GM19467 (cell line): ENCODE data around the gene CXorf51B.
"Not testable (repeated sequence)": the region's sequence is repeated elsewhere in the genome, so short reads cannot be mapped to it uniquely, and the experiment has no call there.

Experiments used
- ATAC-seq: cut with Tn5 transposase; IDR thresholded peaks from one replicate; pipeline ENCODE4 v1.9.1; 2021; ENCODE audit warnings: mild to moderate bottlenecking, moderate library complexity; ENCODE audit not compliant: unreplicated experiment

CXorf51B gene

GRCh38 chrX:146809471-146809870 is at the start of gene CXorf51B:
Gene CXorf51B (plus strand): TSS chrX:146809771. CDS start chrX:146809792, 21 bp downstream.
- not testable (repeated sequence) for ATAC-seq

GRCh38 chrX:146814644-146815043 is 5.1 kb downstream of the CXorf51B start, which contains the start of gene CXorf51A:
Gene CXorf51A (minus strand): TSS chrX:146814744. CDS start chrX:146814723, 21 bp downstream.
- not testable (repeated sequence) for ATAC-seq

GRCh38 chrX:146831994-146832393 is 22.4 kb downstream of the CXorf51B start:
- ATAC-seq: no peak

- no peak for ATAC-seq
Measured at GRCh38 chrX:146854281-146854680, 44.7 kb downstream of the CXorf51B start.
